Ovary (tissue), 9 donors: Measurements from ENCODE around the gene PODXL2. TPM values are rescaled to one million over a fixed set of nuclear protein-coding genes. Genes with fewer than 3 reads are reported as not detected.

Source experiments
- DNase-seq, 5 donors: peaks; one replicate each; pipeline ENCODE4 v3.0.0-alpha.2; 2019 to 2020
- H3K27ac ChIP-seq, 2 donors: fragments of 200-600 bp; one replicate each; pipeline versions ENCODE4 v1.5.1 to v1.8.0; 2019 to 2022
- H3K27me3 ChIP-seq: fragments of 200-600 bp; one replicate; pipeline ENCODE4 v1.8.0; 2022
- H3K36me3 ChIP-seq: fragments of 200-600 bp; sonication (generic); one replicate; pipeline ENCODE4 v1.5.1; 2019
- H3K4me1 ChIP-seq: one replicate; pipeline ENCODE4 v1.8.1; 2013; ENCODE audit warnings: mild to moderate bottlenecking, moderate library complexity; ENCODE audit not compliant: insufficient read depth
- H3K4me3 ChIP-seq: fragments of 200-600 bp; sonication (generic); one replicate; pipeline ENCODE4 v1.5.1; 2017
- H3K9me3 ChIP-seq, 2 donors: fragments of 200-600 bp in 1 of 2; sonication (generic) in 1 of 2; one replicate each; pipeline versions ENCODE4 v1.5.1 to v1.8.1; 2013 to 2019; ENCODE audit warnings: mild to moderate bottlenecking in 1 of 2, moderate library complexity in 1 of 2
- CTCF ChIP-seq, 3 donors: fragments of 450-650 bp in 2 of 3; fragments of 200-600 bp in 1 of 3; IDR thresholded peaks; one replicate each; pipeline versions ENCODE4 v1.5.1 to v1.8.0; 2016 to 2022; ENCODE audit warnings: antibody characterized with exemption in 3 of 3, mild to moderate bottlenecking in 1 of 3
- EP300 ChIP-seq: sonication (generic); formaldehyde crosslinking; IDR thresholded peaks from one replicate; pipeline ENCODE4 v1.6.1; 2017; ENCODE audit warnings: antibody characterized with exemption
- POLR2A ChIP-seq: fragments of 450-650 bp; IDR thresholded peaks from one replicate; pipeline ENCODE4 v1.6.1; 2017; ENCODE audit warnings: antibody characterized with exemption, mild to moderate bottlenecking, moderate library complexity
- WGBS, 3 donors: extraction: QIAGEN DNeasy Blood & Tissue Kit in 1 of 3; methylation state at CpG; one replicate each; pipeline versions ENCODE4 v1.1.5 to v1.1.7; 2013 to 2017; 5-methylcytosine and 5-hydroxymethylcytosine counted together
- intact Hi-C, 4 donors: fragments of 100-400 bp; cut with DNase I; formaldehyde crosslinking; loops; one replicate each; pipeline versions ENCODE4 v1.11.0 to v1.15.1; 2022 to 2023
- polyA plus RNA-seq, 2 donors: library from polyadenylated mRNA; stranded (reverse); fragments of 200-250 nt in 1 of 2; fragments of 350-450 nt in 1 of 2; fragmentation: Illumina TruSeq in 1 of 2; extraction: RNeasy Lipid Tissue Mini Kit (QIAGEN cat#74804) in 1 of 2; gene quantifications; one replicate each; pipeline ENCODE4 v1.2.3, GENCODE V29; 2013 to 2014
- total RNA-seq, 7 donors: library from RNA; depleted of rRNA in 2 of 7; stranded (reverse); fragments of >200 nt in 2 of 7; fragmentation: NEBNext Ultra II Directional in 3 of 7; extraction: Animal tissue kit (Norgen Biotek cat#: 25700) in 3 of 7; gene quantifications; one replicate each; pipeline versions ENCODE4 v1.1.0 to v1.2.4, GENCODE V29; 2016 to 2023
- donor health status: DM: no; HTN: no; CAD: no; lungs with moderate emphysema.
- donor health status: DM: no; HTN: no; CAD: no.
- donor health status: Bipolar disorder and iron deficiency.
- donor health status: DM: yes; HTN: yes; CAD: no.
- donor health status: DM: no; HTN: no; CAD: no.
- donor health status: DM: yes; HTN: yes; CAD: no.

PODXL2 gene
- total and polyA plus RNA-seq, 9 donors = 5.3 to 14.3 (median 8.9) TPM

- DNase-seq = peak in 1 of 5 donors; percentile 18
- 87 to 89% (median 89%) methylated on average over 17 of the region's 17 CpGs for WGBS, 3 donors
- Histone ChIP-seq H3K36me3 (no peaks in the 10 kb centered on the region), H3K27ac (no peak overlapping the region), H3K9me3 (no peaks in the 10 kb centered on the region), H3K27me3 (no peaks in the 10 kb centered on the region), H3K4me1 (peaks cover 12% of the 10 kb centered on the region), H3K4me3 (no peak overlapping the region)
- intact Hi-C loops = loop anchor here in 1 of 4 donors (5.0 kb wide), 1 partner anchor 128 kb away; the partner anchor contains the start of gene MGLL
- TF ChIP-seq POLR2A (no peak), CTCF (IDR thresholded peaks at IDR 0.05) (no peak), EP300 (no peak)
These were observed 65.7 kb downstream of the PODXL2 start for GRCh38 chr3:127694467-127695215.

GRCh38 chr3:127697551-127698240 lies 68.7 kb downstream of the PODXL2 start:
- Histone ChIP-seq H3K9me3 (no peaks in the 10 kb centered on the region), H3K4me1 (peaks cover 13% of the 10 kb centered on the region), H3K36me3 (no peaks in the 10 kb centered on the region), H3K27ac (peak overlapping the region; percentile 57 to 72), H3K4me3 (no peak overlapping the region), H3K27me3 (no peaks in the 10 kb centered on the region)
- peak; percentile 62 to 81 (median 79) for DNase-seq
- WGBS, 3 donors = 20 to 27% (median 24%) methylated on average over 16 of the region's 16 CpGs
- TF ChIP-seq POLR2A (no peak), EP300 (peak; percentile 49), CTCF (IDR thresholded peaks at IDR 0.05) (no peak)
- intact Hi-C loops = loop anchor here in 1 of 4 donors (5.0 kb wide), 1 partner anchor 125 kb away; the partner anchor contains the start of gene MGLL

- TF ChIP-seq CTCF (IDR thresholded peaks at IDR 0.05) = no peak
- no peak for TF ChIP-seq POLR2A
- TF ChIP-seq EP300 = no peak
- Histone ChIP-seq H3K27me3 (no peaks in the 10 kb centered on the region), H3K4me1 (peaks cover 13% of the 10 kb centered on the region), H3K27ac (peak overlapping the region; percentile 57 to 72), H3K36me3 (no peaks in the 10 kb centered on the region), H3K9me3 (no peaks in the 10 kb centered on the region), H3K4me3 (no peak overlapping the region)
- intact Hi-C loops = loop anchor here in 1 of 4 donors (5.0 kb wide), 1 partner anchor 124 kb away; the partner anchor contains the start of gene MGLL
- peak in 1 of 5 donors; percentile 13 for DNase-seq
- 74 to 84% (median 84%) methylated on average over 3 of the region's 3 CpGs for WGBS, 3 donors
These were observed 69.3 kb downstream of the PODXL2 start for GRCh38 chr3:127698286-127698685.

DNA sequence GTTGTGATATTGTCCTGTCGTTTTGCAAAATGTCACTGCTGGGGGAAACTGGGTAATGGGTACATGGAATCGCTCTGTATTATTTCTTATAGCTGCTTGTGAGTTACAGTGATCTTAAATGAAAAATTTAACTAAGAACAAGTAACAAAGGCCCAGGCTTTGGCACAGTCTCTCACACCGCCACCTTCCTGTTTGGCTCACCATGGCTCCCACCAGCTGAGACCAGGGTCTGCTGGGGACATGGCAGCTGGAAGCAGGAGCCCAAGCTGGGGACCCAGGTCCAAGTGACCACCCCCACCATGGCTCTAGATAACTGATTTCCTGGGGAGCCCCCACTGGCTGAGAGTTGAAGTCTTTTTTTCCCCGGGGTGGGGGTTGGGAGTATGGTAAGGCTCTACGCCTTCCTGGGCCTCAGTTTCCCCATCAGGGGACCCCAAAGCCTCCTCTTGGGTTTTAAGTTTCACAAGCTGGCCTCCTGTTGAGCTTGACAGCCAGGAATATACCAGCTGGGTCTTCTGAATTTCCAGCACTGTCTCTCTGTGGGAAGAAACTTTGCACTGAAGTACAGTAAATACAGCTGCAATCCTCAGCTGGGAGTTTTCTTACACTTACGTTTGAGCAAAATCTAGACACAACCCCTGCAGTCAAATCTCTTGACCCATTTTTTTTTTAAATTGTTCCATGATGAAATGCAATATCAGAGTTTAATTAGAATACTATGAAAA lies 69.9 kb downstream of the PODXL2 start:
- intact Hi-C loops = loop anchor here in 1 of 4 donors (5.0 kb wide), 1 partner anchor 123 kb away; the partner anchor contains the start of gene MGLL
- TF ChIP-seq EP300 = no peak
- TF ChIP-seq CTCF (IDR thresholded peaks at IDR 0.05) = no peak
- no peak for TF ChIP-seq POLR2A

More for the DNA sequence above, 69.9 kb downstream of the PODXL2 start:
- peak in 1 of 5 donors; percentile 17 for DNase-seq
- WGBS, 3 donors = 65 to 73% (median 66%) methylated on average over 6 of the region's 6 CpGs
- no peak overlapping the region for H3K4me3 ChIP-seq
- no peaks in the 10 kb centered on the region for H3K27me3 ChIP-seq
- H3K36me3 ChIP-seq = no peaks in the 10 kb centered on the region
- peaks cover 13% of the 10 kb centered on the region for H3K4me1 ChIP-seq
- H3K9me3 ChIP-seq = no peaks in the 10 kb centered on the region
- peak overlapping the region; percentile 57 to 72 for H3K27ac ChIP-seq
